HG02759 (cell line): ENCODE data around the gene ATP6V1C2.

Experiments used
- ATAC-seq: cut with Tn5 transposase; IDR thresholded peaks from one replicate; pipeline ENCODE4 v1.9.1; 2021; ENCODE audit warnings: mild to moderate bottlenecking, moderate library complexity; ENCODE audit not compliant: unreplicated experiment

The ATP6V1C2 gene

GRCh38 chr2:10832203-10832936 lies 110.9 kb downstream of the ATP6V1C2 start:
- ATAC-seq, result peak; percentile 83

DNA sequence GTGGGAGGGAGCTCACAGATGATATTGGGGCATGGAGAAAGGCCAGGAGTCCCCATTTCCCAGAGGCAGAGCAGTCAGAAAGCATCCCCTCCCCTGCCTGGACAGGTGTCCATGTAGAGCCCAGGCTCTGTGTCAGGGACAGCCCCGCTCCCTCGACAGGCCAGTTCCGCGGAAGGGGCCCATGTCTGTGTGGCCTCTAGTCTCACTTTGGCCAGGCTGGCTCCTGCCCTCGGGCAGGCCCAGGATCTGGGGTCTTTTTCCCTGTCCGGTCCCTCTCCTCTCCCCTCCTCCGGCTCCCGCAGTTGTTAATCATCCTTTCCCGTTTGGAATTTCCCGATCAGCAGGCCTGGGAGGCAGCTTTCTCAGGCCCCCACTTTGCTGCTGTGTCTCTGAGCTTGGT lies 111.6 kb downstream of the ATP6V1C2 start:
- ATAC-seq, result no peak

GRCh38 chr2:10834068-10834655 lies 112.7 kb downstream of the ATP6V1C2 start:
- ATAC-seq, result no peak
